ENCODE results near the gene SPARC.

The SPARC gene

DNA sequence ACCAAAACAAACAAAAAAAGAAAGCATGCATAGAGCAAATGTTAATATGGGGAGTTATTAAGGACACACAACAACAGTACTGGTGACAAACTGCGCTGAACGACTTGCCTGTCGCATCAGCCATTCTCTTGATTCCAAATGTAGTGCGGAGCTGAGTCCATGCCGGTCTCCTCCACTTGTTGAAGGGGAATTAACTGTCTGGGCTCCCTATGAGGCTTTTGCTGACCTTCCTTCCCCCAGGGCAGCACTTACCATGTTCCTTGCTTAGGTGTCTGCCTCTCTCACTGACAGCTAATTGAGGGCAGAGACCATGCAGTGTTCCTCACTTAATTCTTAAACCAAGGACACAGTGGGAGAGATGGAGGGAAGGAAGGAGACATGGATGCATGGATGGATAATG lies 54.8 kb downstream of the SPARC start:
- H3K27me3 ChIP-seq (ENCODE audit: insufficient read depth, insufficient read length) = peaks cover 32% of the 10 kb centered on the region
- DNase-seq (ENCODE audit: low read depth, low spot score) = no peak
- H3K36me3 ChIP-seq (ENCODE audit: insufficient read depth, insufficient read length, low read length) = no peaks in the 10 kb centered on the region
- no peak overlapping the region for H3K4me3 ChIP-seq (ENCODE audit: insufficient read length, low read depth)
- H3K9ac ChIP-seq (ENCODE audit: insufficient read length, low read depth) = no peak overlapping the region
- H3K4me1 ChIP-seq (ENCODE audit: insufficient read depth, insufficient read length) = peaks cover 2% of the 10 kb centered on the region
- H3K9me3 ChIP-seq (ENCODE audit: insufficient read depth, low read length) = no peaks in the 10 kb centered on the region
- TF ChIP-seq YY1 (IDR thresholded peaks at IDR 0.05; ENCODE audit: insufficient read depth, insufficient read length) (no peak), ZNF274 (IDR thresholded peaks at IDR 0.05; ENCODE audit: low read depth, low read length) (no peak), SUZ12 (IDR thresholded peaks at IDR 0.05; ENCODE audit: extremely low read depth, insufficient read depth, insufficient read length) (no peak)

- Histone ChIP-seq H3K36me3 (ENCODE audit: insufficient read depth, insufficient read length, low read length) (no peaks in the 10 kb centered on the region), H3K27me3 (ENCODE audit: insufficient read depth, insufficient read length) (peaks cover 14% of the 10 kb centered on the region), H3K4me3 (ENCODE audit: insufficient read length, low read depth) (no peak overlapping the region), H3K9me3 (ENCODE audit: insufficient read depth, low read length) (no peaks in the 10 kb centered on the region), H3K4me1 (ENCODE audit: insufficient read depth, insufficient read length) (peaks cover 2% of the 10 kb centered on the region), H3K9ac (ENCODE audit: insufficient read length, low read depth) (no peak overlapping the region)
- no peak for DNase-seq (ENCODE audit: low read depth, low spot score)
- TF ChIP-seq ZNF274 (IDR thresholded peaks at IDR 0.05; ENCODE audit: low read depth, low read length) (no peak), YY1 (IDR thresholded peaks at IDR 0.05; ENCODE audit: insufficient read depth, insufficient read length) (no peak), SUZ12 (IDR thresholded peaks at IDR 0.05; ENCODE audit: extremely low read depth, insufficient read depth, insufficient read length) (no peak)
Observed at GRCh38 chr5:151630088-151630487, 56.6 kb downstream of the SPARC start.

DNA sequence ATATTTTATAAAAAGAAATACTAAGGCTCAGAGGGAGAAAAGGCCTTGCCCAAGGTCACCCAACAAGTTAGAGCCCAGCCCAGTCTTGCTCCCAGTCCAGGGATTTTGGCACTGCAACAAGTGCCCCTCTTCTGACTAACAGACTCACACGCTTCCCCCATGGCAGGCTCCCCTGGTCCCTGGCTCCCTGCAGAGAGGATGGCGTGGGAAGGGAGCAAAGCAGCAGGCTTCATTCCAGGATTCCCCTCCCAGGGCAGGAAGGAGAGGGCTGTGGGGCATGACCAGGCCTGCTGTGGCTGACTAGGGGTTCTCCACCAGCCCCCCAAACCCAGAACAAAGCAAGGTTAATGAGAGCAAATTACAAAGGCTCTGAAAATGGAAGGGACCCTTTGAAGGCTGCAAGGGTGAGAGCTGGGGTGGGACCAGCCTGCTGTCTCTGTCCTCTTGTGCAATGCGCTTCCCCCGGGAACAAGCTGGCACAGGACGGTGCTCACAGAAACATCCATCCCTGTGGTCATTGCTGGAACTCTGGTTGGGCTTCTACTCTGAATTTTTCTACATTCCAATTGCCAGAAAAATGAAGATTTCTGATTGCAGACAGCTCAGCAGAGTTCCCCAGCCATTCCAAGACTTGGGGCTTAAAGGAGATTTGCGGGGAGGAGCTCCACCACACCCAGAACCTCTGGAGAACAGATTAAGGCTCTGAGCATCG lies 58.4 kb downstream of the SPARC start:
- Histone ChIP-seq H3K36me3 (ENCODE audit: insufficient read depth, insufficient read length, low read length) (no peaks in the 10 kb centered on the region), H3K27me3 (ENCODE audit: insufficient read depth, insufficient read length) (peaks cover 7% of the 10 kb centered on the region), H3K9ac (ENCODE audit: insufficient read length, low read depth) (no peak overlapping the region), H3K4me3 (ENCODE audit: insufficient read length, low read depth) (no peak overlapping the region), H3K4me1 (ENCODE audit: insufficient read depth, insufficient read length) (peaks cover 2% of the 10 kb centered on the region), H3K9me3 (ENCODE audit: insufficient read depth, low read length) (no peaks in the 10 kb centered on the region)
- TF ChIP-seq YY1 (IDR thresholded peaks at IDR 0.05; ENCODE audit: insufficient read depth, insufficient read length) (no peak), SUZ12 (IDR thresholded peaks at IDR 0.05; ENCODE audit: extremely low read depth, insufficient read depth, insufficient read length) (no peak), ZNF274 (IDR thresholded peaks at IDR 0.05; ENCODE audit: low read depth, low read length) (no peak)
- no peak for DNase-seq (ENCODE audit: low read depth, low spot score)

DNA sequence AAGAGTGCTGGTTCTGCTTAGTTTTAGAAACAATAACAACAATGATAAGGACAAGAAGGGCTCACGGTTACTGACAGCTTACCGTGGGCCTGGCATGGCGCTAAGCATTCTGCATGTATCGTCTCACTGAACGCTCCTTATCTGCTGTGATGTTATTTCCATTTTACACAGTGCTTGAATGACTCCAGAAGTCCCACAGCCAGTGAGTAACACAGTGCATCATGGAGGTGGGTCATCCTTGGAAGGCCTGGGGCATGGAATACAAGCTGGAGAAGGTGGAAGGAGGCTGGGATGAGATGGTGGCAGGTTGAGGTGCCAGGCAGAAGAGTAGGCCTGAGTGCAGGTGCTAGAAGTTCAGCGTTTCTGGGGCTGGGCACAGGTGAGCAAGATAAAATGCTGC lies 59.1 kb downstream of the SPARC start:
- Histone ChIP-seq H3K27me3 (ENCODE audit: insufficient read depth, insufficient read length) (peaks cover 7% of the 10 kb centered on the region), H3K9me3 (ENCODE audit: insufficient read depth, low read length) (no peaks in the 10 kb centered on the region), H3K36me3 (ENCODE audit: insufficient read depth, insufficient read length, low read length) (no peaks in the 10 kb centered on the region), H3K4me1 (ENCODE audit: insufficient read depth, insufficient read length) (peaks cover 2% of the 10 kb centered on the region), H3K9ac (ENCODE audit: insufficient read length, low read depth) (no peak overlapping the region), H3K4me3 (ENCODE audit: insufficient read length, low read depth) (no peak overlapping the region)
- DNase-seq (ENCODE audit: low read depth, low spot score) = no peak
- TF ChIP-seq YY1 (IDR thresholded peaks at IDR 0.05; ENCODE audit: insufficient read depth, insufficient read length) = no peak
- no peak for TF ChIP-seq SUZ12 (IDR thresholded peaks at IDR 0.05; ENCODE audit: extremely low read depth, insufficient read depth, insufficient read length)
- no peak for TF ChIP-seq ZNF274 (IDR thresholded peaks at IDR 0.05; ENCODE audit: low read depth, low read length)

DNA sequence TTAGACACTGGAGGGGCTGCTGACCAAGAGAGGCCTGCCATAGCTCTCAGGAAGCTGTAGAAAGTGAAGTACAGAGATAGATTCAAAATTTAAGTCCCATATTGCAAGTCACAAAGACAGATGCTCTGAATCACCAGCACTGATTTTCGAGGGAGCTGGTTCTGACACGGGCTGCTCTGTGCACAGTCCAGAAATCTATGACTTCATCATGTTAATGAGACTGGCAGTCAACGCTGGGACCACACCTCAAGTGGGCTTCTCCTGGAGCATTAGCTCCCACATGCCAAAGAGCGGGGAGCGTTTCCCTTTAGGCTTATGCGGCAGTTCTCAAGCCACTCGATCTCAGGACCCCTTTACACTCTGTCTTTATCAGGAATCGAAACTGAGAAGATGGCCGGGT lies 61.4 kb downstream of the SPARC start:
- no peak overlapping the region for H3K9ac ChIP-seq (ENCODE audit: insufficient read length, low read depth)
- TF ChIP-seq ZNF274 (IDR thresholded peaks at IDR 0.05; ENCODE audit: low read depth, low read length) (no peak), SUZ12 (IDR thresholded peaks at IDR 0.05; ENCODE audit: extremely low read depth, insufficient read depth, insufficient read length) (no peak), YY1 (IDR thresholded peaks at IDR 0.05; ENCODE audit: insufficient read depth, insufficient read length) (no peak)
- H3K9me3 ChIP-seq (ENCODE audit: insufficient read depth, low read length) = no peaks in the 10 kb centered on the region
- no peaks in the 10 kb centered on the region for H3K27me3 ChIP-seq (ENCODE audit: insufficient read depth, insufficient read length)
- no peak overlapping the region for H3K4me3 ChIP-seq (ENCODE audit: insufficient read length, low read depth)
- DNase-seq (ENCODE audit: low read depth, low spot score) = no peak
- peaks cover 8% of the 10 kb centered on the region for H3K4me1 ChIP-seq (ENCODE audit: insufficient read depth, insufficient read length)
- no peaks in the 10 kb centered on the region for H3K36me3 ChIP-seq (ENCODE audit: insufficient read depth, insufficient read length, low read length)

DNA sequence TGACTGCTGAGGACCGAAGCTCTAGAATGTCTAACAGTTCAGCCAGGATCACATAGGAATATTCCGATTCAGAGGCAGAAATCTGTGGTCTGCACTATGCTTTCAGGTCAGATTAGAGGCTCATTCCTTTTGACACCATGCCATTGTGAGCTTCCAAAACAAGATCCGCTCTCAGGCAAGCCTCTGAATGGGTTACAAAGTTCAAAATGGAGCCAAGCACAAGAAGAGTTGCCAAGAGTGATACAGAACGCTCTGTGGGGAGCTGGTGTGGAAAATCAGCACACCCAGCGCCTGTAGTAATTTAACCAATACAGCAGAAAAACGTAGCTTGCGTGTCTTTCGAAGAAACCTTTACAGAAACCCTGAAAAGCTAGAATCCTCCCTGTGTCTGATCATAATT lies 62.2 kb downstream of the SPARC start:
- Histone ChIP-seq H3K36me3 (ENCODE audit: insufficient read depth, insufficient read length, low read length) (no peaks in the 10 kb centered on the region), H3K4me1 (ENCODE audit: insufficient read depth, insufficient read length) (peaks cover 8% of the 10 kb centered on the region), H3K9ac (ENCODE audit: insufficient read length, low read depth) (no peak overlapping the region), H3K27me3 (ENCODE audit: insufficient read depth, insufficient read length) (no peaks in the 10 kb centered on the region), H3K4me3 (ENCODE audit: insufficient read length, low read depth) (no peak overlapping the region), H3K9me3 (ENCODE audit: insufficient read depth, low read length) (no peaks in the 10 kb centered on the region)
- TF ChIP-seq YY1 (IDR thresholded peaks at IDR 0.05; ENCODE audit: insufficient read depth, insufficient read length) (no peak), SUZ12 (IDR thresholded peaks at IDR 0.05; ENCODE audit: extremely low read depth, insufficient read depth, insufficient read length) (no peak), ZNF274 (IDR thresholded peaks at IDR 0.05; ENCODE audit: low read depth, low read length) (no peak)
- no peak for DNase-seq (ENCODE audit: low read depth, low spot score)

- DNase-seq (ENCODE audit: low read depth, low spot score) = no peak
- TF ChIP-seq YY1 (IDR thresholded peaks at IDR 0.05; ENCODE audit: insufficient read depth, insufficient read length) (no peak), ZNF274 (IDR thresholded peaks at IDR 0.05; ENCODE audit: low read depth, low read length) (no peak), SUZ12 (IDR thresholded peaks at IDR 0.05; ENCODE audit: extremely low read depth, insufficient read depth, insufficient read length) (no peak)
- no peaks in the 10 kb centered on the region for H3K27me3 ChIP-seq (ENCODE audit: insufficient read depth, insufficient read length)
- H3K36me3 ChIP-seq (ENCODE audit: insufficient read depth, insufficient read length, low read length) = no peaks in the 10 kb centered on the region
- no peak overlapping the region for H3K9ac ChIP-seq (ENCODE audit: insufficient read length, low read depth)
- no peak overlapping the region for H3K4me3 ChIP-seq (ENCODE audit: insufficient read length, low read depth)
- H3K4me1 ChIP-seq (ENCODE audit: insufficient read depth, insufficient read length) = peaks cover 8% of the 10 kb centered on the region
- H3K9me3 ChIP-seq (ENCODE audit: insufficient read depth, low read length) = no peaks in the 10 kb centered on the region
Observed at GRCh38 chr5:151622367-151623088, 64.2 kb downstream of the SPARC start.
